Esophagus squamous epithelium (tissue), 5 donors: Measurements from ENCODE around the gene TMEM255B. TPM values are rescaled to one million over a fixed set of nuclear protein-coding genes. Genes with fewer than 3 reads are reported as not detected.

Source experiments
- DNase-seq: peaks from one replicate; lab custom pipeline; 2025; lab: John Stamatoyannopoulos, UW
- H3K27ac ChIP-seq, 4 donors: fragments of 200-600 bp; sonication (generic); one replicate each; pipeline ENCODE4 v1.5.1; 2016 to 2019; ENCODE audit warnings: mild to moderate bottlenecking in 1 of 4
- H3K27me3 ChIP-seq, 4 donors: fragments of 200-600 bp; sonication (generic); 1 replicate in 3 of 4; 2 replicates in 1 of 4; pipeline versions ENCODE4 v1.5.1 to v1.6.0; 2017 to 2021; ENCODE audit warnings: antibody characterized with exemption in 1 of 4
- H3K36me3 ChIP-seq, 3 donors: fragments of 200-600 bp; sonication (generic); one replicate each; pipeline ENCODE4 v1.5.1; 2016 to 2019
- H3K4me1 ChIP-seq, 3 donors: fragments of 200-600 bp; sonication (generic); one replicate each; pipeline ENCODE4 v1.5.1; 2017 to 2019
- H3K4me3 ChIP-seq, 4 donors: fragments of 200-600 bp; sonication (generic); 1 replicate in 3 of 4; 2 replicates in 1 of 4; pipeline ENCODE4 v1.5.1; 2016 to 2019; ENCODE audit warnings: mild to moderate bottlenecking in 2 of 4, moderate library complexity in 1 of 4
- H3K9me3 ChIP-seq, 3 donors: fragments of 200-600 bp; sonication (generic); one replicate each; pipeline ENCODE4 v1.5.1; 2016 to 2019
- POLR2A ChIP-seq, 4 donors: fragments of 450-650 bp; IDR thresholded peaks; one replicate each; pipeline ENCODE4 v1.6.1; 2017; ENCODE audit warnings: antibody characterized with exemption in 4 of 4, mild to moderate bottlenecking in 4 of 4, moderate library complexity in 3 of 4
- WGBS, 2 donors: methylation state at CpG; one replicate each; pipeline ENCODE4 v1.1.5; 2018; 5-methylcytosine and 5-hydroxymethylcytosine counted together
- intact Hi-C: fragments of 100-400 bp; cut with DNase I; formaldehyde crosslinking; loops from one replicate; pipeline ENCODE4 v1.15.0; 2022
- total RNA-seq, 4 donors: library from RNA; depleted of rRNA; stranded (reverse); fragments of >200 nt; gene quantifications; one replicate each; pipeline ENCODE4 v1.1.0, GENCODE V29; 2016
- TF ChIP-seq, protein P1 (sequence below), 6 experiments: fragments of 450-650 bp in 4 of 6; fragments of 200-600 bp in 2 of 6; sonication (generic) in 2 of 6; IDR thresholded peaks; one replicate each; pipeline ENCODE4 v1.5.1; 2016 to 2019; ENCODE audit warnings: antibody characterized with exemption in 6 of 6, mild to moderate bottlenecking in 4 of 6, moderate library complexity in 4 of 6
- donor health status: DM: yes; HTN: yes; CAD: no.

Gene TMEM255B
- total RNA-seq, 4 donors from 2014 or later, result 0.30 to 9.2 (median 3.2) TPM; not detected in 1

DNA sequence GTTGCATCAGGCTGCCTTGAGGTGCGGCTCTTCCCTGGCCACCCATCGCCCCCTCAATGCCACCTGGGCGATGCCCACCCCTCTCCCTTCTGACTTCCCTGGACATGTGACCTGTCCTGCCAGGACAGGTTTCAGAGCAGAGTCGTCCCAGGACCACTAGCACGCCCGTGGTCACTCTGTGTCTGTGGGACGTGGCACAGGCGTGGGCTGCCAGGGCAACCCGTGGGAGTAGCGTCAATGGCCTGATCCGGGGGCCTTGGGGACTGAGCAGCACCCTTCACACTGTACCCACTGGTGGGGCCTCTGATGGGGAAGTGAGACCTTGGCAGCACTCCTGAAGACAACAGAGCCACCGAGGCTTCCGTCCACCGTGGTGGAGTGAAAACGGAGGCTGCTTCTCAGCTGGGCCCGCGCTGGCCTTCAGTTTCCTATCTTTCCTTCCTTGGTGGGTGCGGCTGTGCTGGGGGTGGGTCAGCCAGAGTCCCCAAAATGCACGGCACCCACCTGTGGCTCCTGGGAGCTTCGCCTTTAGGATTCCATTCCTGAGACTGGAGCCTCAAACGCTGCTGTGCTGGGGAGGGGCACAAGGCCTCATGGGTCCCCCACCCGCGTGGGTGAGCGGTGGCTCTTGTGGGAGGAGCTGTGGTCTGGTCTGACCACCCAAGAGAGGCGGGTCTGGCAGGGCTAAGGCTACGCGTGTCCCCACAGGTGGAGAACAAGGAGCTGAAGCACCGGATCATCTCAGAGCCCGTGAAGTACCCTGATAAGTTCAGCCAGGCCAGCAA lies 26.7 kb upstream of the TMEM255B start:
- WGBS, 2 donors, result 66% methylated on average over 12 of the region's 29 CpGs; no CpG with 5 or more reads in 1 of the 2 donors
- DNase-seq, result no peak
- peaks cover 0 to 8% (median 0%) of the 10 kb centered on the region in 3 donors for H3K4me1 ChIP-seq
- H3K27ac ChIP-seq, result no peak overlapping the region
- intact Hi-C loops, result no loop called here
- no peaks in the 10 kb centered on the region for H3K36me3 ChIP-seq
- no peak overlapping the region for H3K4me3 ChIP-seq
- TF ChIP-seq, protein P1, sequence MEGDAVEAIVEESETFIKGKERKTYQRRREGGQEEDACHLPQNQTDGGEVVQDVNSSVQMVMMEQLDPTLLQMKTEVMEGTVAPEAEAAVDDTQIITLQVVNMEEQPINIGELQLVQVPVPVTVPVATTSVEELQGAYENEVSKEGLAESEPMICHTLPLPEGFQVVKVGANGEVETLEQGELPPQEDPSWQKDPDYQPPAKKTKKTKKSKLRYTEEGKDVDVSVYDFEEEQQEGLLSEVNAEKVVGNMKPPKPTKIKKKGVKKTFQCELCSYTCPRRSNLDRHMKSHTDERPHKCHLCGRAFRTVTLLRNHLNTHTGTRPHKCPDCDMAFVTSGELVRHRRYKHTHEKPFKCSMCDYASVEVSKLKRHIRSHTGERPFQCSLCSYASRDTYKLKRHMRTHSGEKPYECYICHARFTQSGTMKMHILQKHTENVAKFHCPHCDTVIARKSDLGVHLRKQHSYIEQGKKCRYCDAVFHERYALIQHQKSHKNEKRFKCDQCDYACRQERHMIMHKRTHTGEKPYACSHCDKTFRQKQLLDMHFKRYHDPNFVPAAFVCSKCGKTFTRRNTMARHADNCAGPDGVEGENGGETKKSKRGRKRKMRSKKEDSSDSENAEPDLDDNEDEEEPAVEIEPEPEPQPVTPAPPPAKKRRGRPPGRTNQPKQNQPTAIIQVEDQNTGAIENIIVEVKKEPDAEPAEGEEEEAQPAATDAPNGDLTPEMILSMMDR (IDR thresholded peaks at IDR 0.05), result no peak
- no peak for TF ChIP-seq POLR2A (IDR thresholded peaks at IDR 0.05)
- no peaks in the 10 kb centered on the region for H3K9me3 ChIP-seq
- H3K27me3 ChIP-seq, result peaks cover 0 to 43% (median 2%) of the 10 kb centered on the region in 4 donors

DNA sequence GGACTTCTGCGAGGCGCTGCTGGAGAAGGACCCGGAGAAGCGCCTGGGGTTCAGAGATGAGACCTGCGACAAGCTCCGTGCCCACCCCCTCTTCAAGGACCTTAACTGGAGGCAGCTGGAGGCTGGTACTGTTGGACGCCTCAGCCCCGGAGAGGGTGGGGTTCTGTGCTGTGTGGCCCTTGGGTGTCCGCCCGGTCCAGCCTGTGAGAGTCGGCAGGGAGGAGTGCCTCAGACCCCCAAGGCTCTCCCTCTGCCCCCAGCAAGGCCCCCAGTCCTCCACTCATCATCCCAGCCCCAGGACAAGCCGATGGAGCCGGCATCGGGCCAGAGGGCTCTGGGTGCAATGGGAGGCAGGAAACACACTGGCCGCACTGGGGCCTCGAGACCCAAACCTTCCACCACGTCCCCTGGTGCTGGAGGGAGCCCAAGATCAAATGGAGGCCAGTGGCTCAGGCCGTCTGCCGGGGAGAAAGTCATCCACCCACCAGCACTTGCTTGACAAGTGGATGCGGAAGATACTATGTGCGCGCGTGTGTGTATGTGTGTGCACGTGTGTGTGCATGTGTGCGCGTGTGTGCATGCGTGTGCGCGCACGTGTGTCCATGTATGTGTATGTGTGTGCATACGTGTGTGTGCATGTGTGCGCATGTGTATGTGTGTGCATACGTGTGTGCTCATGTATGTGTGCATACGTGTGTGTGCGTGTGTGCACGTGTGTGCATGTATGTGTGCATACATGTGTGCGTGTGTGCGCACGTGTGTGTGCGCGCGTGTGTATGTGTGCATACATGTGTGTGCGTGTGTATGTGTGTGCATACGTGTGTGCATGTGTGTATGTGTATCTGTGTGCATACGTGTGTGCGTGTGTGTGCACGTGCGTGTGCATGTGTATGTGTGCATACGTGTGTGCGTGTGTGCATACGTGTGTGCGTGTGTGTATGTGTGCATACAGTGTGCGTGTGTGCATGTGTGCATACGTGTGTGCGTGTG lies 25.8 kb upstream of the TMEM255B start:
- intact Hi-C loops, result no loop called here
- Histone ChIP-seq H3K36me3 (no peaks in the 10 kb centered on the region), H3K27me3 (peaks cover 0 to 51% (median 2%) of the 10 kb centered on the region in 4 donors), H3K4me3 (no peak overlapping the region), H3K4me1 (peaks cover 0 to 8% (median 0%) of the 10 kb centered on the region in 3 donors), H3K27ac (no peak overlapping the region), H3K9me3 (no peaks in the 10 kb centered on the region)
- DNase-seq, result no peak
- TF ChIP-seq, protein P1 (IDR thresholded peaks at IDR 0.05), result no peak
- TF ChIP-seq POLR2A (IDR thresholded peaks at IDR 0.05), result no peak
- 84 to 90% methylated on average over 33 to 34 of the region's 55 CpGs for WGBS, 2 donors

DNA sequence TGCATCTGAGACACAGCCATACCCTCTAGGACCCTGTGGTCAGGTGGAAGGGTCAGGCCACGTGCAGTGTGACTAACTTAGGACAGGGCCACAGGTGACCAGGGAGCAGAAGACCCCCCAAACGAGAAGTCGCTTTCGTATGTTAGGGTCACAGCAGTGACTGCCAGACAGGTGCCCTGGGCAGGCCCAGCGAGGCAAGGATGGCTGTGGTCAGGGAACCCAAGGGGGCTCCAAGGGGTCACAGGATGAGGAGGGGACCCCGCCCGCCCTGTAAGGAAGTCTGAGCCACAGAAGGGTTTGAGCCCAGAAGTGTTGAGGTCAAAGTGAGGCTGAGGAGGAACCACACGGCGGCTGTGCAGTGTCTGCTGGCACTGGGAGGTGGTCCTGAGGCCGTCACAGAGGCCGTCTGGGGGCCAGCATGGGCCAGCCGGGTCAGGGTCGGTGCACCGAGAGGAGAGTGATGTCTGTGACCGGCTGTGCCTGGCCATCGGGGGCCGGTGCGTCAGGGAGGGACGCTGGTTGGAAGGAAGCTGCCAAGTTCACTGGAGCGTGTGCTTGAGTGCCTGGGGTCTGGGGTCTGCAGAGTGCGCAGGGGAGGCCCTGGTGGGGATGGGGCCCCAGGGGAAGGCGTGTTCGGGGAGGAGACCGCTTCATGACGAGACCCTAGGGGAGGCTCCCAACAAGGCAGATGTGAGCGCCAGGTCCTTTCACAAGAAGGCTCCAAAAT lies 24.8 kb upstream of the TMEM255B start:
- peaks cover 0 to 5% (median 0%) of the 10 kb centered on the region in 3 donors for H3K4me1 ChIP-seq
- no peak overlapping the region for H3K4me3 ChIP-seq
- H3K27me3 ChIP-seq, result peaks cover 0 to 48% (median 2%) of the 10 kb centered on the region in 4 donors
- no peak for TF ChIP-seq POLR2A (IDR thresholded peaks at IDR 0.05)
- TF ChIP-seq, protein P1 (IDR thresholded peaks at IDR 0.05), result no peak
- H3K36me3 ChIP-seq, result no peaks in the 10 kb centered on the region
- H3K27ac ChIP-seq, result no peak overlapping the region
- intact Hi-C loops, result no loop called here
- 73 to 84% methylated on average over 17 to 23 of the region's 26 CpGs for WGBS, 2 donors
- H3K9me3 ChIP-seq, result no peaks in the 10 kb centered on the region
- DNase-seq, result no peak

DNA sequence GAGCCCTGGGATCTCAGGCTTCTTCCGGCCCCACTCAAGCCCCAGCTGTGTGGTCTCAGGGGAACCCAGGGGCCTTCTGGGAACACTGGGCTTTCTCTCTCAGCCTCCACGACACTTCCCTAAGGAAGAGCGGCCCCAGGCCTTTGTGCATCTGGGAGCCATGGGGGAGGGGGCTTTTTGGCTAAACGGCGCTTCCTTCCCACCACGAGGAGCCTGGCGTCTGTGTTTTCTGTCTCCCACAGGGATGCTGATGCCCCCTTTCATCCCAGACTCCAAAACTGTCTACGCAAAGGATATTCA lies 24.2 kb upstream of the TMEM255B start:
- peaks cover 0 to 46% (median 1%) of the 10 kb centered on the region in 4 donors for H3K27me3 ChIP-seq
- DNase-seq, result no peak

More for the DNA sequence above, 24.2 kb upstream of the TMEM255B start:
- Histone ChIP-seq H3K4me3 (no peak overlapping the region), H3K27ac (no peak overlapping the region), H3K9me3 (no peaks in the 10 kb centered on the region), H3K4me1 (no peaks in the 10 kb centered on the region), H3K36me3 (no peaks in the 10 kb centered on the region)
- intact Hi-C loops, result no loop called here
- TF ChIP-seq, protein P1 (IDR thresholded peaks at IDR 0.05), result no peak
- no peak for TF ChIP-seq POLR2A (IDR thresholded peaks at IDR 0.05)
- 79 to 81% methylated on average over 6 to 8 of the region's 8 CpGs for WGBS, 2 donors
